IMR-90 (cell line): ENCODE data around the gene HLA-F. TPM values are rescaled to one million over a fixed set of nuclear protein-coding genes. Genes with fewer than 3 reads are reported as not detected.

ENCODE experiments used
- ATAC-seq: fragments of 200-7000 bp; cut with Tn5 transposase; 2 replicates; pipeline ENCODE4 v1.9.1; 2020; ENCODE audit warnings: low read depth, mild to moderate bottlenecking, moderate library complexity
- BruUV-seq: library from RNA; stranded (reverse); fragments of 400-500 nt; replicated peaks from 2 replicates; lab custom pipeline; 2021; lab: Mats Ljungman, UMichigan
- CTCF ChIA-PET: fragments of 300-600 bp; formaldehyde crosslinking; extraction: SDS; loops from one replicate; lab custom pipeline; 2021; ENCODE audit warnings: antibody characterized with exemption; lab: Yijun Ruan, JAX
- POLR2A ChIA-PET: fragments of 300-600 bp; sonication (Branson Sonifier 250); formaldehyde crosslinking; loops from one replicate; lab custom pipeline; 2022; ENCODE audit warnings: antibody characterized with exemption; ENCODE audit not compliant: unreplicated experiment; lab: Charles Lee
- DNase-seq: peaks from one replicate; pipeline ENCODE4 v3.0.0; 2013
- H2AFZ ChIP-seq: replicated peaks from 2 replicates; pipeline ENCODE3; 2013; ENCODE audit warnings: low read length, mild to moderate bottlenecking; ENCODE audit not compliant: poor library complexity
- H2AK5ac ChIP-seq: 2 replicates; pipeline ENCODE4 v1.6.1; 2013; ENCODE audit warnings: low read depth, low read length, inconsistent platforms
- H2AK9ac ChIP-seq: replicated peaks from 2 replicates; pipeline ENCODE3; 2013; ENCODE audit warnings: mild to moderate bottlenecking, low read depth, low read length, moderate library complexity; ENCODE audit not compliant: poor library complexity
- H2BK120ac ChIP-seq: 2 replicates; pipeline ENCODE4 v1.6.1; 2013; ENCODE audit warnings: low read depth, low read length, inconsistent platforms
- H2BK15ac ChIP-seq: 3 replicates; pipeline ENCODE4 v1.6.1; 2013; ENCODE audit warnings: low read depth, low read length, inconsistent platforms
- H2BK20ac ChIP-seq: 2 replicates; pipeline ENCODE4 v1.6.1; 2013; ENCODE audit warnings: low read depth, mild to moderate bottlenecking, inconsistent platforms, low read length, moderate library complexity
- H2BK5ac ChIP-seq: 2 replicates; pipeline ENCODE4 v1.6.1; 2013; ENCODE audit warnings: mild to moderate bottlenecking, low read depth, low read length, inconsistent platforms; ENCODE audit not compliant: poor library complexity, severe bottlenecking
- H3K14ac ChIP-seq: replicated peaks from 2 replicates; pipeline ENCODE4 v1.6.1; 2013; ENCODE audit warnings: low read depth, low read length, inconsistent platforms
- H3K18ac ChIP-seq: 2 replicates; pipeline ENCODE4 v1.6.1; 2013; ENCODE audit warnings: low read depth, low read length, control low read depth
- H3K23ac ChIP-seq: 2 replicates; pipeline ENCODE4 v1.6.1; 2013; ENCODE audit warnings: low read depth, low read length, inconsistent platforms
- H3K27ac ChIP-seq: 2 replicates; pipeline ENCODE4 v1.5.1; 2013; ENCODE audit warnings: mild to moderate bottlenecking, control low read depth, low read length; ENCODE audit not compliant: insufficient read depth
- H3K27me3 ChIP-seq: 2 replicates; pipeline ENCODE4 v1.6.1; 2013; ENCODE audit warnings: low read length; ENCODE audit not compliant: control insufficient read depth, insufficient read depth
- H3K36me3 ChIP-seq: 2 replicates; pipeline ENCODE4 v1.6.1; 2013; ENCODE audit warnings: low read length, mixed read lengths; ENCODE audit not compliant: control insufficient read depth, insufficient read depth
- H3K4ac ChIP-seq: 2 replicates; pipeline ENCODE4 v1.6.1; 2013; ENCODE audit warnings: low read depth, low read length, inconsistent platforms
- H3K4me1 ChIP-seq: 2 replicates; pipeline ENCODE4 v1.6.1; 2013; ENCODE audit warnings: low read length, mixed read lengths; ENCODE audit not compliant: control insufficient read depth, insufficient read depth
- H3K4me2 ChIP-seq: 2 replicates; pipeline ENCODE4 v1.6.1; 2013; ENCODE audit warnings: low read depth, mild to moderate bottlenecking, control low read depth, low read length, moderate library complexity
- H3K4me3 ChIP-seq: 2 replicates; pipeline ENCODE4 v1.5.1; 2013; ENCODE audit warnings: low read depth, mild to moderate bottlenecking, control low read depth, low read length, moderate library complexity; ENCODE audit not compliant: insufficient read depth
- H3K56ac ChIP-seq: 2 replicates; pipeline ENCODE4 v1.6.1; 2013; ENCODE audit warnings: low read length, inconsistent platforms; ENCODE audit not compliant: insufficient read depth; ENCODE audit errors: extremely low read depth
- H3K79me1 ChIP-seq, 2 experiments: 2 replicates each; pipeline ENCODE4 v1.6.1; 2013; ENCODE audit warnings: low read length in 2 of 2, inconsistent platforms in 1 of 2, low read depth in 1 of 2
- H3K9ac ChIP-seq: 2 replicates; pipeline ENCODE4 v1.6.1; 2013; ENCODE audit warnings: low read depth, low read length, control low read depth
- H3K9me1 ChIP-seq: 2 replicates; pipeline ENCODE4 v1.6.1; 2013; ENCODE audit warnings: low read length, inconsistent platforms; ENCODE audit not compliant: insufficient read depth
- H3K9me3 ChIP-seq: 2 replicates; pipeline ENCODE4 v1.6.1; 2013; ENCODE audit warnings: low read length; ENCODE audit not compliant: control insufficient read depth, insufficient read depth
- H4K20me1 ChIP-seq: 2 replicates; pipeline ENCODE4 v1.6.1; 2013; ENCODE audit warnings: low read length, inconsistent platforms; ENCODE audit not compliant: insufficient read depth
- H4K5ac ChIP-seq: 2 replicates; pipeline ENCODE4 v1.6.1; 2013; ENCODE audit warnings: mild to moderate bottlenecking, low read depth, low read length, control low read depth
- H4K8ac ChIP-seq, 2 experiments: 2 replicates each; pipeline ENCODE4 v1.6.1; 2013; ENCODE audit warnings: low read depth in 2 of 2, low read length in 2 of 2, control low read depth in 1 of 2, inconsistent platforms in 1 of 2
- H4K91ac ChIP-seq: 2 replicates; pipeline ENCODE4 v1.6.1; 2013; ENCODE audit warnings: low read depth, low read length, inconsistent platforms; ENCODE audit not compliant: insufficient read depth
- BHLHE40 ChIP-seq: fragments of 150-350 bp; IDR thresholded peaks from 2 replicates; pipeline ENCODE4 v1.6.1; 2016; ENCODE audit warnings: mild to moderate bottlenecking, low read depth, low read length
- CEBPB ChIP-seq: IDR thresholded peaks from 2 replicates; pipeline ENCODE4 v1.6.1; 2012; ENCODE audit warnings: low read depth, low read length, improper control_type of control experiment
- CHD1 ChIP-seq: IDR thresholded peaks from 2 replicates; pipeline ENCODE4 v1.6.1; 2012; ENCODE audit warnings: low read depth, low read length, improper control_type of control experiment
- FOS ChIP-seq: fragments of 150-350 bp; IDR thresholded peaks from 2 replicates; pipeline ENCODE4 v1.6.1; 2016; ENCODE audit warnings: low read depth, low read length
- MAFK ChIP-seq: IDR thresholded peaks from 2 replicates; pipeline ENCODE4 v1.6.1; 2012; ENCODE audit warnings: low read depth, low read length, improper control_type of control experiment
- MAZ ChIP-seq: IDR thresholded peaks from 2 replicates; pipeline ENCODE4 v1.6.1; 2012; ENCODE audit warnings: low read depth, mild to moderate bottlenecking, low read length, improper control_type of control experiment, moderate library complexity, borderline replicate concordance
- MXI1 ChIP-seq: IDR thresholded peaks from 2 replicates; pipeline ENCODE4 v1.6.1; 2012; ENCODE audit warnings: low read depth, mild to moderate bottlenecking, low read length, moderate library complexity, borderline replicate concordance
- NFE2L2 ChIP-seq: fragments of 150-350 bp; IDR thresholded peaks from 2 replicates; pipeline ENCODE4 v1.6.1; 2016; ENCODE audit warnings: low read depth, mild to moderate bottlenecking, low read length
- POLR2A ChIP-seq: IDR thresholded peaks from 2 replicates; pipeline ENCODE4 v1.6.1; 2012; ENCODE audit warnings: mild to moderate bottlenecking, low read depth, low read length
- RAD21 ChIP-seq: IDR thresholded peaks from 2 replicates; pipeline ENCODE4 v1.6.1; 2012; ENCODE audit warnings: low read length, improper control_type of control experiment
- RCOR1 ChIP-seq: IDR thresholded peaks from 2 replicates; pipeline ENCODE4 v1.6.1; 2012; ENCODE audit warnings: mild to moderate bottlenecking, low read length, improper control_type of control experiment; ENCODE audit not compliant: insufficient replicate concordance
- RFX5 ChIP-seq: IDR thresholded peaks from 2 replicates; pipeline ENCODE4 v1.8.0; 2012; ENCODE audit warnings: low read depth, mild to moderate bottlenecking, low read length, moderate library complexity
- SMC3 ChIP-seq: fragments of 150-350 bp; IDR thresholded peaks from 2 replicates; pipeline ENCODE4 v1.6.1; 2016; ENCODE audit warnings: low read depth, mild to moderate bottlenecking, antibody characterized with exemption, low read length, moderate library complexity
- WGBS, 2 experiments: methylation state at CpG; one replicate each; pipeline versions ENCODE4 v1.1.5 to v1.1.7; 2013; ENCODE audit warnings: missing lambda C conversion rate in 2 of 2; ENCODE audit not compliant: insufficient read length in 1 of 2; ENCODE audit errors: extremely low coverage in 2 of 2; 5-methylcytosine and 5-hydroxymethylcytosine counted together
- dilution Hi-C: fragments of 300-500 bp; cut with HindIII; formaldehyde crosslinking; loops from one replicate; pipeline ENCODE4 v1.14.3; 2018; ENCODE audit warnings: low sequenced_read_pairs; ENCODE audit not compliant: unreplicated experiment
- in situ Hi-C: fragments of 300-500 bp; cut with MboI; formaldehyde crosslinking; loops from 3 replicates; pipeline ENCODE4 v1.14.3; 2019; ENCODE audit warnings: low sequenced_read_pairs, inconsistent platforms, mixed read lengths
- intact Hi-C: fragments of 100-400 bp; cut with micrococcal nuclease; formaldehyde crosslinking; loops from 2 replicates; pipeline ENCODE4 v1.10.0; 2022
- polyA plus RNA-seq, 3 experiments: library from polyadenylated mRNA; depleted of rRNA; stranded (reverse); fragments of >200 nt; gene quantifications; 2 replicates each; pipeline ENCODE4 v1.2.3, GENCODE V29; 2012; ENCODE audit warnings: low replicate concordance in 1 of 3
- total RNA-seq: library from RNA; depleted of rRNA; stranded (reverse); fragments of >200 nt; gene quantifications from 2 replicates; pipeline ENCODE4 v1.2.3, GENCODE V29; 2012
- TF ChIP-seq, protein P1 (sequence below): conservative IDR thresholded peaks from 2 replicates; pipeline ENCODE4 v1.5.1; 2012; ENCODE audit warnings: mild to moderate bottlenecking, low read depth, low read length, improper control_type of control experiment
- TF ChIP-seq, protein P2 (sequence below): fragments of 150-350 bp; IDR thresholded peaks from 2 replicates; pipeline ENCODE4 v1.6.1; 2016; ENCODE audit warnings: low read depth, mild to moderate bottlenecking, low read length, moderate library complexity, borderline replicate concordance
- TF ChIP-seq, protein P3 (sequence below): fragments of 150-350 bp; IDR thresholded peaks from 2 replicates; pipeline ENCODE4 v1.6.1; 2017; ENCODE audit warnings: mild to moderate bottlenecking, antibody characterized with exemption, low read length, low read depth

Gene HLA-F
- total and polyA plus RNA-seq, 2 of the 4 experiments (the other 2 are of a cell fraction), result not detected

DNA sequence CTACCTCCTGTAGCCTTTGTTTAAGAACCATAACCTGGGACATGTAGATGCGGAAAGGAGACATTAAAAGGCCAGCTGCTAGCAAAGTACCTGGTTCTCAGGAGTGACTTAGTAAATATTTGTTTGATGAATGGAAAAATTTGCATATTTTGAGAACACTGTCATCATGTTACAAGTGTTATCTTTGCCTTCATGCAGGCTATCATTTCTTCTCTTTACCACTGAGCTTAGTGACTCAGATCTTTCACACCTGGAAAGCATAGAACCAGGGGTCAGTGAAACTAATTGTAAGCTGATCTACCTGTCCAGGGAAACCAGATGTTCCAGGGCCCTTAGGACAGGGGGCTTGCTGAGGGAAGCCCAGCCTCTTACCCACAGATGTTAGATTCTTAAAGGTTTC is 47.7 kb upstream of the HLA-F start:
- Histone ChIP-seq H3K9me1 (no peaks in the 10 kb centered on the region), H3K18ac (no peak overlapping the region), H3K56ac (no peak overlapping the region), H3K23ac (no peak overlapping the region), H2BK20ac (no peak overlapping the region), H4K20me1 (no peaks in the 10 kb centered on the region), H2AK9ac (no peak overlapping the region), H2BK5ac (no peak overlapping the region), H3K4me2 (no peak overlapping the region), H2AK5ac (no peak overlapping the region), H3K79me1 (no peaks in the 10 kb centered on the region), H4K8ac (no peak overlapping the region), H4K5ac (no peak overlapping the region), H3K4me3 (no peak overlapping the region), H3K4me1 (no peaks in the 10 kb centered on the region), H3K4ac (no peak overlapping the region), H2BK15ac (no peak overlapping the region), H3K9ac (no peak overlapping the region), H3K27me3 (no peaks in the 10 kb centered on the region), H3K14ac (no peak overlapping the region), H2AFZ (no peak overlapping the region), H3K36me3 (no peaks in the 10 kb centered on the region), H3K9me3 (no peaks in the 10 kb centered on the region), H4K91ac (no peak overlapping the region), H3K27ac (no peak overlapping the region), H2BK120ac (no peak overlapping the region)
- ATAC-seq, result no peak
- dilution Hi-C loops, result no loop called here
- ChIA-PET CTCF (no interaction called here), POLR2A (interaction anchor here (0.6 kb wide), 1 partner anchor 12 kb away, joined by 4 read pairs; no protein-coding TSS in a partner anchor)
- BruUV-seq, result no TSS peak
- TF ChIP-seq POLR2A (no peak), CHD1 (no peak), CEBPB (no peak), BHLHE40 (no peak), NFE2L2 (no peak), MAFK (no peak), MXI1 (no peak), RFX5 (no peak), RCOR1 (no peak), FOS (no peak), MAZ (no peak), RAD21 (no peak), SMC3 (no peak)
- TF ChIP-seq, protein P1, sequence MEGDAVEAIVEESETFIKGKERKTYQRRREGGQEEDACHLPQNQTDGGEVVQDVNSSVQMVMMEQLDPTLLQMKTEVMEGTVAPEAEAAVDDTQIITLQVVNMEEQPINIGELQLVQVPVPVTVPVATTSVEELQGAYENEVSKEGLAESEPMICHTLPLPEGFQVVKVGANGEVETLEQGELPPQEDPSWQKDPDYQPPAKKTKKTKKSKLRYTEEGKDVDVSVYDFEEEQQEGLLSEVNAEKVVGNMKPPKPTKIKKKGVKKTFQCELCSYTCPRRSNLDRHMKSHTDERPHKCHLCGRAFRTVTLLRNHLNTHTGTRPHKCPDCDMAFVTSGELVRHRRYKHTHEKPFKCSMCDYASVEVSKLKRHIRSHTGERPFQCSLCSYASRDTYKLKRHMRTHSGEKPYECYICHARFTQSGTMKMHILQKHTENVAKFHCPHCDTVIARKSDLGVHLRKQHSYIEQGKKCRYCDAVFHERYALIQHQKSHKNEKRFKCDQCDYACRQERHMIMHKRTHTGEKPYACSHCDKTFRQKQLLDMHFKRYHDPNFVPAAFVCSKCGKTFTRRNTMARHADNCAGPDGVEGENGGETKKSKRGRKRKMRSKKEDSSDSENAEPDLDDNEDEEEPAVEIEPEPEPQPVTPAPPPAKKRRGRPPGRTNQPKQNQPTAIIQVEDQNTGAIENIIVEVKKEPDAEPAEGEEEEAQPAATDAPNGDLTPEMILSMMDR, result no peak
- TF ChIP-seq, protein P2, sequence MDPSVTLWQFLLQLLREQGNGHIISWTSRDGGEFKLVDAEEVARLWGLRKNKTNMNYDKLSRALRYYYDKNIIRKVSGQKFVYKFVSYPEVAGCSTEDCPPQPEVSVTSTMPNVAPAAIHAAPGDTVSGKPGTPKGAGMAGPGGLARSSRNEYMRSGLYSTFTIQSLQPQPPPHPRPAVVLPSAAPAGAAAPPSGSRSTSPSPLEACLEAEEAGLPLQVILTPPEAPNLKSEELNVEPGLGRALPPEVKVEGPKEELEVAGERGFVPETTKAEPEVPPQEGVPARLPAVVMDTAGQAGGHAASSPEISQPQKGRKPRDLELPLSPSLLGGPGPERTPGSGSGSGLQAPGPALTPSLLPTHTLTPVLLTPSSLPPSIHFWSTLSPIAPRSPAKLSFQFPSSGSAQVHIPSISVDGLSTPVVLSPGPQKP, result no peak
- TF ChIP-seq, protein P3, sequence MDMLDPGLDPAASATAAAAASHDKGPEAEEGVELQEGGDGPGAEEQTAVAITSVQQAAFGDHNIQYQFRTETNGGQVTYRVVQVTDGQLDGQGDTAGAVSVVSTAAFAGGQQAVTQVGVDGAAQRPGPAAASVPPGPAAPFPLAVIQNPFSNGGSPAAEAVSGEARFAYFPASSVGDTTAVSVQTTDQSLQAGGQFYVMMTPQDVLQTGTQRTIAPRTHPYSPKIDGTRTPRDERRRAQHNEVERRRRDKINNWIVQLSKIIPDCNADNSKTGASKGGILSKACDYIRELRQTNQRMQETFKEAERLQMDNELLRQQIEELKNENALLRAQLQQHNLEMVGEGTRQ, result no peak
- WGBS, 2 experiments, result no CpG with 5 or more reads among the region's 1 CpG
- in situ Hi-C loops, result no loop called here
- intact Hi-C loops, result no loop called here
- no peak for DNase-seq
